CD14-positive monocyte (primary cell): ENCODE results near the gene TECPR1. TPM values are rescaled to one million over a fixed set of nuclear protein-coding genes. Genes with fewer than 3 reads are reported as not detected.

ENCODE experiments used
- DNase-seq, 3 donors: peaks; one replicate each; pipeline ENCODE4 v3.0.0-alpha.2; 2011 to 2022
- H2AFZ ChIP-seq: 2 replicates; pipeline ENCODE4 v1.6.0; 2012; ENCODE audit warnings: mild to moderate bottlenecking, low read depth, low read length, inconsistent platforms; ENCODE audit not compliant: insufficient read depth, poor library complexity, severe bottlenecking
- H3K27ac ChIP-seq, 2 donors: 1 replicate in 1 of 2; 2 replicates in 1 of 2; pipeline ENCODE4 v1.5.1; 2012 to 2013; ENCODE audit warnings: low read length in 2 of 2, control low read depth in 1 of 2, inconsistent platforms in 1 of 2, low read depth in 1 of 2, mild to moderate bottlenecking in 1 of 2
- H3K27me3 ChIP-seq, 2 donors: one replicate each; pipeline versions ENCODE4 v1.6.0 to v1.6.1; 2011 to 2013; ENCODE audit warnings: low read length in 2 of 2; ENCODE audit not compliant: control insufficient read depth in 2 of 2, insufficient read depth in 2 of 2
- H3K36me3 ChIP-seq, 2 donors: replicated peaks in 1 of 2; 1 replicate in 1 of 2; 2 replicates in 1 of 2; pipeline versions ENCODE4 v1.5.1 to v1.6.1; 2012 to 2013; ENCODE audit warnings: low read length in 2 of 2, control low read depth in 1 of 2, inconsistent platforms in 1 of 2, mild to moderate bottlenecking in 1 of 2; ENCODE audit not compliant: insufficient read depth in 2 of 2, control insufficient read depth in 1 of 2
- H3K4me1 ChIP-seq, 2 donors: 1 replicate in 1 of 2; 2 replicates in 1 of 2; pipeline versions ENCODE4 v1.5.1 to v1.6.1; 2012 to 2013; ENCODE audit warnings: low read length in 2 of 2, control low read depth in 1 of 2, inconsistent platforms in 1 of 2, mild to moderate bottlenecking in 1 of 2, moderate library complexity in 1 of 2; ENCODE audit not compliant: insufficient read depth in 2 of 2, control insufficient read depth in 1 of 2
- H3K4me2 ChIP-seq: replicated peaks from 2 replicates; pipeline ENCODE3; 2012; ENCODE audit warnings: low read length, moderate library complexity, mild to moderate bottlenecking; ENCODE audit not compliant: poor library complexity, severe bottlenecking; ENCODE audit errors: extremely low read depth
- H3K4me3 ChIP-seq, 3 experiments: fragments of 200-600 bp in 1 of 3; sonication (generic) in 1 of 3; replicated peaks in 1 of 3; 1 replicate in 2 of 3; 2 replicates in 1 of 3; pipeline ENCODE4 v1.5.1; 2011 to 2013; ENCODE audit warnings: low read length in 3 of 3, mild to moderate bottlenecking in 3 of 3, control low read depth in 2 of 3, low read depth in 2 of 3, inconsistent platforms in 1 of 3, moderate library complexity in 1 of 3
- H3K79me2 ChIP-seq: 2 replicates; pipeline ENCODE4 v1.6.0; 2012; ENCODE audit warnings: mild to moderate bottlenecking, control low read depth, inconsistent platforms, low read length, moderate library complexity; ENCODE audit not compliant: insufficient read depth
- H3K9ac ChIP-seq: 2 replicates; pipeline ENCODE4 v1.6.0; 2017; ENCODE audit warnings: low read length, mild to moderate bottlenecking; ENCODE audit not compliant: insufficient read depth, poor library complexity, severe bottlenecking
- H3K9me3 ChIP-seq, 2 donors: replicated peaks in 1 of 2; 1 replicate in 1 of 2; 2 replicates in 1 of 2; pipeline versions ENCODE4 v1.5.1 to v1.6.1; 2012 to 2013; ENCODE audit warnings: low read length in 2 of 2, control low read depth in 1 of 2; ENCODE audit not compliant: control insufficient read depth in 1 of 2, insufficient read depth in 1 of 2
- H4K20me1 ChIP-seq: 2 replicates; pipeline ENCODE4 v1.6.0; 2012; ENCODE audit warnings: mild to moderate bottlenecking, low read length, control low read depth, moderate library complexity; ENCODE audit not compliant: insufficient read depth
- H3K27ac Mint-ChIP-seq, 7 donors: one replicate each; pipeline ENCODE4 v1.8.0; 2020; ENCODE audit warnings: mild to moderate bottlenecking in 7 of 7, mixed read lengths in 7 of 7, moderate library complexity in 6 of 7, inconsistent platforms in 2 of 7
- H3K27me3 Mint-ChIP-seq, 3 donors: one replicate each; pipeline ENCODE4 v1.8.0; 2021 to 2022; ENCODE audit warnings: low read depth in 3 of 3, mild to moderate bottlenecking in 3 of 3, mixed read lengths in 3 of 3, moderate library complexity in 3 of 3, inconsistent platforms in 1 of 3
- H3K36me3 Mint-ChIP-seq, 2 donors: one replicate each; pipeline ENCODE4 v1.8.0; 2020; ENCODE audit warnings: mixed read lengths in 2 of 2, inconsistent platforms in 1 of 2, mild to moderate bottlenecking in 1 of 2
- H3K4me1 Mint-ChIP-seq: one replicate; pipeline ENCODE4 v1.8.0; 2020; ENCODE audit warnings: mild to moderate bottlenecking, mixed read lengths
- H3K4me3 Mint-ChIP-seq, 2 donors: one replicate each; pipeline ENCODE4 v1.8.0; 2020; ENCODE audit warnings: mild to moderate bottlenecking in 2 of 2, mixed read lengths in 2 of 2, moderate library complexity in 1 of 2
- H3K9me3 Mint-ChIP-seq, 7 donors: one replicate each; pipeline ENCODE4 v1.8.0; 2020 to 2022; ENCODE audit warnings: mixed read lengths in 7 of 7, mild to moderate bottlenecking in 6 of 7, moderate library complexity in 6 of 7, inconsistent platforms in 2 of 7
- CTCF ChIP-seq: fragments of 200-600 bp; IDR thresholded peaks from one replicate; pipeline ENCODE4 v1.8.0; 2022; ENCODE audit warnings: antibody characterized with exemption, mild to moderate bottlenecking
- WGBS: methylation state at CpG from one replicate; pipeline ENCODE4 v1.1.5; 2013; ENCODE audit warnings: missing lambda C conversion rate; ENCODE audit not compliant: insufficient coverage; 5-methylcytosine and 5-hydroxymethylcytosine counted together
- intact Hi-C, 2 donors: fragments of 100-400 bp; cut with micrococcal nuclease; formaldehyde crosslinking; loops; one replicate each; pipeline versions ENCODE4 v1.15.0 to v1.15.1; 2023
- polyA plus RNA-seq, 3 donors: library from polyadenylated mRNA; depleted of rRNA in 1 of 3; unstranded in 2 of 3; stranded (reverse) in 1 of 3; fragments of 300-500 nt in 2 of 3; fragments of >200 nt in 1 of 3; fragmentation: Illumina TruSeq in 2 of 3; gene quantifications; 1 replicate in 2 of 3; 2 replicates in 1 of 3; pipeline ENCODE4 v1.2.3, GENCODE V29; 2012 to 2021

The TECPR1 gene
- polyA plus RNA-seq, 3 donors: 5.7 to 20.0 (median 10.2) TPM

- intact Hi-C loops: no loop called here
- no peak overlapping the region for H3K27ac ChIP-seq
- TF ChIP-seq CTCF: no peak
- H3K27ac Mint-ChIP-seq: peak overlapping the region in 1 of 7 donors; percentile 32
- H3K9ac ChIP-seq: no peak overlapping the region
- H3K9me3 ChIP-seq: no peaks in the 10 kb centered on the region
- H3K4me1 ChIP-seq: peaks cover 14% of the 10 kb centered on the region in 2 donors
- H3K9me3 Mint-ChIP-seq: peaks cover 0 to 6% (median 0%) of the 10 kb centered on the region in 7 donors
- H3K79me2 ChIP-seq: no peaks in the 10 kb centered on the region
- H3K4me3 Mint-ChIP-seq: no peak overlapping the region
- peaks cover 15% of the 10 kb centered on the region for H3K4me1 Mint-ChIP-seq
- no peak overlapping the region for H3K4me2 ChIP-seq
- H3K27me3 Mint-ChIP-seq: peaks cover 13 to 35% (median 16%) of the 10 kb centered on the region in 3 donors
- peaks cover 55% of the 10 kb centered on the region for H4K20me1 ChIP-seq
- H3K36me3 Mint-ChIP-seq: peaks cover 70 to 81% of the 10 kb centered on the region in 2 donors
- H3K36me3 ChIP-seq: peaks cover 22 to 47% of the 10 kb centered on the region in 2 donors
- DNase-seq: no peak
- H3K27me3 ChIP-seq: peaks cover 0 to 13% of the 10 kb centered on the region in 2 donors
- H2AFZ ChIP-seq: no peak overlapping the region
- H3K4me3 ChIP-seq: no peak overlapping the region
- 100% methylated on average over 7 of the region's 18 CpGs for WGBS
Observed at GRCh38 chr7:98203964-98204605, 47.9 kb downstream of the TECPR1 start.

DNA sequence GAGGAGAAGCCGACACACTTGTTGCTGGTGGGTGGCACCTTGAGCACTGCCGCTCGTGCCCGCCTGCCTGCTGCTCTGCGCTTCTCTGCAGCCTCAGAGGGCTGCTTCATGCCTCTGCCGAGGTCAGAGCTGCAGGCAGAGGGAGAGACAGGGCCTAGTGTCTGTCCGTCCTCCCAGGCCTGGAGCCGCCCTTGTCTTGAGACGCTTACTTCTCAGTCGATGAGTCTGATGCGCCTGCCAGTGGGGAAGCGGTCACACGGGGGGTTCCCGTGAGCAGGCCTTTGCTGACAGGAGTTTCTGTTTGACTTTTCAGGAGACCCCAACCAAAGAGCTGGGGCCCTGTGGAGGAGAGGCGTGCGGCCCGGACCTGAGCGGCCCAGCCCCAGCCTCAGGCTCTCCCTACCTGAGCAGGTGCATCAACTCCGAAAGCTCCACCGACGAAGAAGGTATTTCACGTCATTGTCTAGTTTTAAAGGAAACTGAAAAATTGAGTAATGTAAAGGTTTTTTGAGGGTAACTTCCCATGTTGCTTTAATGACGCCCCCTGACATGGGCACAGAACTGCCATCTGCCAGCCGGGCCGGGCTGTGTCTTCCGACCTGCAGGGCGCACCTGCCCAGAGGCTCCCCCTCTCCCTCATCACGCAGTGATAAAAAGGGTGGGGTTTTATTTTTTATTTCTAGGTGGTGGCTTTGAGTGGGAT is 48.6 kb downstream of the TECPR1 start:
- H3K9me3 ChIP-seq: peaks cover 0 to 3% of the 10 kb centered on the region in 2 donors
- Mint-ChIP-seq H3K4me1 (peaks cover 17% of the 10 kb centered on the region), H3K4me3 (peak overlapping the region in 1 of 2 donors; percentile 13), H3K27ac (no peak overlapping the region), H3K27me3 (peaks cover 12 to 33% (median 18%) of the 10 kb centered on the region in 3 donors), H3K36me3 (peaks cover 71 to 76% of the 10 kb centered on the region in 2 donors), H3K9me3 (peaks cover 0 to 11% (median 3%) of the 10 kb centered on the region in 7 donors)
- no peak overlapping the region for H2AFZ ChIP-seq
- TF ChIP-seq CTCF: no peak
- no peaks in the 10 kb centered on the region for H3K79me2 ChIP-seq
- peaks cover 60% of the 10 kb centered on the region for H4K20me1 ChIP-seq
- H3K9ac ChIP-seq: no peak overlapping the region
- peaks cover 22 to 47% of the 10 kb centered on the region in 2 donors for H3K36me3 ChIP-seq
- intact Hi-C loops: no loop called here
- no peak overlapping the region for H3K27ac ChIP-seq
- DNase-seq: no peak
- H3K27me3 ChIP-seq: peaks cover 0 to 13% of the 10 kb centered on the region in 2 donors
- H3K4me2 ChIP-seq: no peak overlapping the region
- H3K4me3 ChIP-seq: no peak overlapping the region
- 92% methylated on average over 20 of the region's 28 CpGs for WGBS
- H3K4me1 ChIP-seq: peaks cover 14% of the 10 kb centered on the region in 2 donors
